ENCODE results near the gene ZBED3. TPM values are rescaled to one million over a fixed set of nuclear protein-coding genes. Genes with fewer than 3 reads are reported as not detected.
"Not testable (repeated sequence)": the region's sequence is repeated elsewhere in the genome, so short reads cannot be mapped to it uniquely, and the experiment has no call there.

The ZBED3 gene
- total RNA-seq, 1 donor from 2014 or later, result 6.0 TPM

DNA sequence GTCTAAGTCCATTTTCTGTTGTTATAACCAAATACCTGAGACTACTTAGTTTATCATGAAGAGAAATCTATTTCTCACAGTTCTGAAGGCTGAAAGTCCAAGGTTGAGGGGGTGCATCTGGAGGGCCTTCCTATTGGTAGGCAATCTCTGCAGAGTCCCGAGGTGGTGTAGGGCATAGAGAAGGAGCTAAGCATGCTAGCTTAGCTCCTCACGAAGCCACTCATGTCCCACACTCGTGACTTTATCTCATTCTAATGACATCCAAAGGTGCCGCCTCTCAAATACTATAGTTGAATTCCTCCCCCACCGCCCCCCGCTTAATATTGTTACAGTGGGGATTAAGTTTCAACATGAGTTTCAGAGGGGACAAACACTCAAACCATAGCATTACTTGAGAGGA, 36.0 kb upstream of the ZBED3 start:
- TF ChIP-seq CTCF (IDR thresholded peaks at IDR 0.05; ENCODE audit: insufficient read depth, low read length, poor library complexity, severe bottlenecking), result no peak
- H3K4me3 ChIP-seq (ENCODE audit: low read depth, low read length), result no peak overlapping the region
- H3K27me3 ChIP-seq (ENCODE audit: control insufficient read depth, insufficient read depth, low read length), result no peaks in the 10 kb centered on the region
- DNase-seq (ENCODE audit: low read depth), result no peak
- no peaks in the 10 kb centered on the region for H3K36me3 ChIP-seq (ENCODE audit: control insufficient read depth, insufficient read depth, low read length)

GRCh38 chr5:77120706-77121105, 33.6 kb upstream of the ZBED3 start:
- H3K4me3 ChIP-seq (ENCODE audit: low read depth, low read length), result no peak overlapping the region
- no peak for TF ChIP-seq CTCF (IDR thresholded peaks at IDR 0.05; ENCODE audit: insufficient read depth, low read length, poor library complexity, severe bottlenecking)

GRCh38 chr5:77120086-77120485, 33.0 kb upstream of the ZBED3 start:
- H3K4me3 ChIP-seq (ENCODE audit: low read depth, low read length), result no peak overlapping the region
- no peak for DNase-seq (ENCODE audit: low read depth)
- no peaks in the 10 kb centered on the region for H3K36me3 ChIP-seq (ENCODE audit: control insufficient read depth, insufficient read depth, low read length)
- no peaks in the 10 kb centered on the region for H3K27me3 ChIP-seq (ENCODE audit: control insufficient read depth, insufficient read depth, low read length)
- TF ChIP-seq CTCF (IDR thresholded peaks at IDR 0.05; ENCODE audit: insufficient read depth, low read length, poor library complexity, severe bottlenecking), result no peak

More at GRCh38 chr5:77120706-77121105, 33.6 kb upstream of the ZBED3 start:
- Histone ChIP-seq H3K27me3 (ENCODE audit: control insufficient read depth, insufficient read depth, low read length) (no peaks in the 10 kb centered on the region), H3K36me3 (ENCODE audit: control insufficient read depth, insufficient read depth, low read length) (no peaks in the 10 kb centered on the region)
- no peak for DNase-seq (ENCODE audit: low read depth)

GRCh38 chr5:77117161-77117560, 30.1 kb upstream of the ZBED3 start:
- no peak for TF ChIP-seq CTCF (IDR thresholded peaks at IDR 0.05; ENCODE audit: insufficient read depth, low read length, poor library complexity, severe bottlenecking)
- Histone ChIP-seq H3K27me3 (ENCODE audit: control insufficient read depth, insufficient read depth, low read length) (no peaks in the 10 kb centered on the region), H3K36me3 (ENCODE audit: control insufficient read depth, insufficient read depth, low read length) (no peaks in the 10 kb centered on the region), H3K4me3 (ENCODE audit: low read depth, low read length) (no peak overlapping the region)
- DNase-seq (ENCODE audit: low read depth), result no peak

- not testable (repeated sequence) for H3K36me3 ChIP-seq (ENCODE audit: control insufficient read depth, insufficient read depth, low read length); H3K4me3 ChIP-seq (ENCODE audit: low read depth, low read length); H3K27me3 ChIP-seq (ENCODE audit: control insufficient read depth, insufficient read depth, low read length); DNase-seq (ENCODE audit: low read depth)
Observed at GRCh38 chr5:77107035-77107434, 19.9 kb upstream of the ZBED3 start.

DNA sequence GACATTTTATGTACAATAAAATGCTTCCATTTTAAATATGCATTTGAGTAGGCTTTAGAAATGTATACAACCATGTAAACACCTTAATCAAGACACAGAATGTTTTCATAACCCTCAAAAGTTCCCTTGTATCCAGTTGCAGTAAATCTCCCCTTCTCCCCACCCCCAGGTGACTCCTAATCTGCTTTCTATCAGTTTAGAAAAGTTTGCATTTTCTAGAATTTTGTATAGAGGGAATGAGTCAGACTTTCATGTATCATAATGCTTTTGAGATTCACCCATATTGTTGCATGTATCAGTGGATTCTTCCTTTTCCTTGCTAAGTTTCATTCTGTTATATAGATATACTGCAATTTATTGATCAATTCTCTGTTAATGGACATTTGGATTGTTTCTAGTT, 17.7 kb upstream of the ZBED3 start:
- TF ChIP-seq CTCF (IDR thresholded peaks at IDR 0.05; ENCODE audit: insufficient read depth, low read length, poor library complexity, severe bottlenecking), result no peak
- DNase-seq (ENCODE audit: low read depth), result no peak
- no peak overlapping the region for H3K4me3 ChIP-seq (ENCODE audit: low read depth, low read length)
- H3K27me3 ChIP-seq (ENCODE audit: control insufficient read depth, insufficient read depth, low read length), result no peaks in the 10 kb centered on the region
- no peaks in the 10 kb centered on the region for H3K36me3 ChIP-seq (ENCODE audit: control insufficient read depth, insufficient read depth, low read length)

All from kidney epithelial cell (primary cell).